Liver (tissue), 3 donors: ENCODE measurements around the gene SDHB.

Experiments used
- JUND ChIP-seq, 2 donors: IDR thresholded peaks; 2 replicates each; pipeline ENCODE4 v1.6.1; 2016; ENCODE audit warnings: antibody characterized with exemption in 2 of 2
- RAD21 ChIP-seq, 2 donors: IDR thresholded peaks; 2 replicates each; pipeline ENCODE4 v1.6.1; 2016; ENCODE audit warnings: antibody characterized with exemption in 2 of 2, mild to moderate bottlenecking in 2 of 2
- YY1 ChIP-seq: IDR thresholded peaks from 2 replicates; pipeline ENCODE4 v1.6.1; 2016; ENCODE audit warnings: antibody characterized with exemption, mild to moderate bottlenecking
- TF ChIP-seq, protein P1 (sequence below): fragments of 150-350 bp; IDR thresholded peaks from 2 replicates; pipeline ENCODE4 v1.5.1; 2017; ENCODE audit warnings: improper control_type of control experiment, low read depth, low read length; ENCODE audit not compliant: missing input control
- TF ChIP-seq, protein P2 (sequence below): IDR thresholded peaks from 2 replicates; pipeline ENCODE4 v1.6.1; 2016; ENCODE audit warnings: antibody characterized with exemption
- TF ChIP-seq, protein P3 (sequence below): IDR thresholded peaks from 2 replicates; pipeline ENCODE4 v1.6.1; 2016; ENCODE audit warnings: antibody characterized with exemption, mild to moderate bottlenecking
- donor health status: healthy.
- donor health status: healthy.

DNA sequence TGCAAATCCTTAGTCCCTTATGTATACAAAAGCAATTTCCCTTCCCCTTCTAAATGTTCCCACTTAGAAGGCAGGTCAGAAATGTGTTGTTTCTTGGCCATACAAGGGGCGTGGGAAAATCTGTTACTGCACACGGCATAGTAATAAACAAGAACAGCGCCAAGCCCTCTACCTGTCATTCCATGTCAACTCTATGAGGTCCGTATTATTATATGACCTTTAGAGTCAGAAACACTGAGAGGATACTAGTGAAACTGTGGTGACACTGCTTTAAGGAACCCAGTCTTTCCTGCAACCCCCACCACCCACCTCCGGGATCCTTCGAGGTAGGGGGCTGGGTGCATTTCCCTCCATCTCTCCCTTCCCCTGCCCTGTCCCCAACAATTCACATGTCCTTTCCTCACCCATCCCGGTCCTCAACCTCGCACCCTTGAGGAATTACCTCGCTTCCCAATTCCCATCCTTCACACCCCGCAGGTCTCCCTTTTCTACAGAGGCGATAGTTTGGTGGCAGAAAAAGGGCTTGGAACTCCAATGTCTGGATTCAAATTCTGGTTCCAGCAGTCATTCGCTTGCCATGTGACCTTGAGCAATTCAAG is 647 bp downstream of the SDHB start:
- TF ChIP-seq, protein P1, sequence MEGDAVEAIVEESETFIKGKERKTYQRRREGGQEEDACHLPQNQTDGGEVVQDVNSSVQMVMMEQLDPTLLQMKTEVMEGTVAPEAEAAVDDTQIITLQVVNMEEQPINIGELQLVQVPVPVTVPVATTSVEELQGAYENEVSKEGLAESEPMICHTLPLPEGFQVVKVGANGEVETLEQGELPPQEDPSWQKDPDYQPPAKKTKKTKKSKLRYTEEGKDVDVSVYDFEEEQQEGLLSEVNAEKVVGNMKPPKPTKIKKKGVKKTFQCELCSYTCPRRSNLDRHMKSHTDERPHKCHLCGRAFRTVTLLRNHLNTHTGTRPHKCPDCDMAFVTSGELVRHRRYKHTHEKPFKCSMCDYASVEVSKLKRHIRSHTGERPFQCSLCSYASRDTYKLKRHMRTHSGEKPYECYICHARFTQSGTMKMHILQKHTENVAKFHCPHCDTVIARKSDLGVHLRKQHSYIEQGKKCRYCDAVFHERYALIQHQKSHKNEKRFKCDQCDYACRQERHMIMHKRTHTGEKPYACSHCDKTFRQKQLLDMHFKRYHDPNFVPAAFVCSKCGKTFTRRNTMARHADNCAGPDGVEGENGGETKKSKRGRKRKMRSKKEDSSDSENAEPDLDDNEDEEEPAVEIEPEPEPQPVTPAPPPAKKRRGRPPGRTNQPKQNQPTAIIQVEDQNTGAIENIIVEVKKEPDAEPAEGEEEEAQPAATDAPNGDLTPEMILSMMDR = no peak
- TF ChIP-seq RAD21 (IDR thresholded peaks at IDR 0.05) = no peak
- TF ChIP-seq, protein P2, sequence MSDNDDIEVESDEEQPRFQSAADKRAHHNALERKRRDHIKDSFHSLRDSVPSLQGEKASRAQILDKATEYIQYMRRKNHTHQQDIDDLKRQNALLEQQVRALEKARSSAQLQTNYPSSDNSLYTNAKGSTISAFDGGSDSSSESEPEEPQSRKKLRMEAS = no peak
- TF ChIP-seq JUND (IDR thresholded peaks at IDR 0.05) = no peak
- TF ChIP-seq YY1 = no peak
- TF ChIP-seq, protein P3, sequence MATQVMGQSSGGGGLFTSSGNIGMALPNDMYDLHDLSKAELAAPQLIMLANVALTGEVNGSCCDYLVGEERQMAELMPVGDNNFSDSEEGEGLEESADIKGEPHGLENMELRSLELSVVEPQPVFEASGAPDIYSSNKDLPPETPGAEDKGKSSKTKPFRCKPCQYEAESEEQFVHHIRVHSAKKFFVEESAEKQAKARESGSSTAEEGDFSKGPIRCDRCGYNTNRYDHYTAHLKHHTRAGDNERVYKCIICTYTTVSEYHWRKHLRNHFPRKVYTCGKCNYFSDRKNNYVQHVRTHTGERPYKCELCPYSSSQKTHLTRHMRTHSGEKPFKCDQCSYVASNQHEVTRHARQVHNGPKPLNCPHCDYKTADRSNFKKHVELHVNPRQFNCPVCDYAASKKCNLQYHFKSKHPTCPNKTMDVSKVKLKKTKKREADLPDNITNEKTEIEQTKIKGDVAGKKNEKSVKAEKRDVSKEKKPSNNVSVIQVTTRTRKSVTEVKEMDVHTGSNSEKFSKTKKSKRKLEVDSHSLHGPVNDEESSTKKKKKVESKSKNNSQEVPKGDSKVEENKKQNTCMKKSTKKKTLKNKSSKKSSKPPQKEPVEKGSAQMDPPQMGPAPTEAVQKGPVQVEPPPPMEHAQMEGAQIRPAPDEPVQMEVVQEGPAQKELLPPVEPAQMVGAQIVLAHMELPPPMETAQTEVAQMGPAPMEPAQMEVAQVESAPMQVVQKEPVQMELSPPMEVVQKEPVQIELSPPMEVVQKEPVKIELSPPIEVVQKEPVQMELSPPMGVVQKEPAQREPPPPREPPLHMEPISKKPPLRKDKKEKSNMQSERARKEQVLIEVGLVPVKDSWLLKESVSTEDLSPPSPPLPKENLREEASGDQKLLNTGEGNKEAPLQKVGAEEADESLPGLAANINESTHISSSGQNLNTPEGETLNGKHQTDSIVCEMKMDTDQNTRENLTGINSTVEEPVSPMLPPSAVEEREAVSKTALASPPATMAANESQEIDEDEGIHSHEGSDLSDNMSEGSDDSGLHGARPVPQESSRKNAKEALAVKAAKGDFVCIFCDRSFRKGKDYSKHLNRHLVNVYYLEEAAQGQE = no peak
